ENCODE data around the gene LRRC17.

LRRC17 gene

GRCh38 chr7:102912742-102913141, at the start of gene LRRC17:
Gene LRRC17 (plus strand): TSS chr7:102913000. CDS start chr7:102933914, 20,914 bp downstream.
- DNase-seq (ENCODE audit: low read depth) = no peak
- TF ChIP-seq CTCF (IDR thresholded peaks at IDR 0.05; ENCODE audit: insufficient read depth, low read depth, low read length, missing control alignments) = no peak
- no peak within 1 kb of the TSS for H3K4me3 ChIP-seq (ENCODE audit: low read depth, low read length)

- no peak for TF ChIP-seq CTCF (IDR thresholded peaks at IDR 0.05; ENCODE audit: insufficient read depth, low read depth, low read length, missing control alignments)
These were observed 47.8 kb upstream of the LRRC17 start for GRCh38 chr7:102864958-102865357.

GRCh38 chr7:102866535-102867215, 46.1 kb upstream of the LRRC17 start:
- no peak for TF ChIP-seq CTCF (IDR thresholded peaks at IDR 0.05; ENCODE audit: insufficient read depth, low read depth, low read length, missing control alignments)
- no peak overlapping the region for H3K4me3 ChIP-seq (ENCODE audit: low read depth, low read length)
- DNase-seq (ENCODE audit: low read depth) = no peak

More at GRCh38 chr7:102864958-102865357, 47.8 kb upstream of the LRRC17 start:
- DNase-seq (ENCODE audit: low read depth) = no peak
- no peak overlapping the region for H3K4me3 ChIP-seq (ENCODE audit: low read depth, low read length)

GRCh38 chr7:102869195-102869594, 43.6 kb upstream of the LRRC17 start:
- no peak for TF ChIP-seq CTCF (IDR thresholded peaks at IDR 0.05; ENCODE audit: insufficient read depth, low read depth, low read length, missing control alignments)
- no peak for DNase-seq (ENCODE audit: low read depth)
- H3K4me3 ChIP-seq (ENCODE audit: low read depth, low read length) = no peak overlapping the region

- DNase-seq (ENCODE audit: low read depth) = no peak
- no peak for TF ChIP-seq CTCF (IDR thresholded peaks at IDR 0.05; ENCODE audit: insufficient read depth, low read depth, low read length, missing control alignments)
- H3K4me3 ChIP-seq (ENCODE audit: low read depth, low read length) = no peak overlapping the region
These were observed 40.3 kb upstream of the LRRC17 start for GRCh38 chr7:102872460-102872859.

GRCh38 chr7:102873470-102874165, 39.2 kb upstream of the LRRC17 start:
- no peak for TF ChIP-seq CTCF (IDR thresholded peaks at IDR 0.05; ENCODE audit: insufficient read depth, low read depth, low read length, missing control alignments)
- no peak overlapping the region for H3K4me3 ChIP-seq (ENCODE audit: low read depth, low read length)
- DNase-seq (ENCODE audit: low read depth) = no peak
